LNCaP clone FGC (cell line): ENCODE measurements around the gene RABL6.

Experiments used
- DNase-seq: peaks from one replicate; pipeline ENCODE4 v3.0.0-alpha.2; 2011; ENCODE audit warnings: low read depth
- H3K4me3 ChIP-seq: 2 replicates; pipeline ENCODE4 v1.5.1; 2011; ENCODE audit warnings: mild to moderate bottlenecking, low read depth, low read length, control low read depth
- CTCF ChIP-seq: IDR thresholded peaks from 2 replicates; pipeline ENCODE4 v1.5.1; 2012; ENCODE audit warnings: mild to moderate bottlenecking; ENCODE audit not compliant: control insufficient read depth, insufficient read depth; ENCODE audit errors: extremely low read depth

RABL6 gene

GRCh38 chr9:136845465-136846260 lies 37.9 kb downstream of the RABL6 start:
- DNase-seq, result no peak
- TF ChIP-seq CTCF, result no peak

DNA sequence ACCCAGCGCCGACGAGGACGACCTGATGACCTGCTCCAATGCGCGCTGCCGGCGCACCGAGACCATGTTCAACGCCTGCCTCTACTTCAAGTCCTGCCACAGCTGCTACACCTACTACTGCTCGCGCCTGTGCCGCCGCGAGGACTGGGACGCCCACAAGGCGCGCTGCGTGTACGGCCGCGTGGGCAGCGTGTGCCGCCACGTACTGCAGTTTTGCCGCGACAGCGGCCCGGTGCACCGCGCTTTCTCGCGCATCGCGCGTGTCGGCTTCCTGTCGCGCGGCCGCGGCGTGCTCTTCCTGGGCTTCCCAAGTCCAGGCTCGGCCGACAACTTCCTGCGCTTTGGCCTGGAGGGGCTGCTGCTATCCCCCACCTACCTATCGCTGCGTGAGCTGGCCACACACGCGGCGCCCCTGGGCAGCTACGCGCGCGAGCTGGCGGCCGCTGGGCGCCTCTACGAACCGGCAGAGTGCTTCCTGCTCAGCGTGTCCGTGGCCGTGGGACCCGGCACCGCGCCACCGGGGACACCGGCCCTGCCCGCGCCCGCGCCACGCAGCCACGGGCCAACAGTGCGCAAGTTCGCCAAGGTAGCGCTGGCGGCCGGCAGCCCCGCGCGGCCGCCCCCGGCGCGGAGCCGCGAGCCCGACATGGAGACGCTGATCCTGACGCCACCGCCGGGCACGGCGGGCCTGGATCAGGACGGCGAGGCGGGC lies 38.8 kb downstream of the RABL6 start:
- no peak for TF ChIP-seq CTCF
- DNase-seq, result no peak
- H3K4me3 ChIP-seq, result no peak overlapping the region

More at GRCh38 chr9:136845465-136846260, 37.9 kb downstream of the RABL6 start:
- H3K4me3 ChIP-seq, result no peak overlapping the region

DNA sequence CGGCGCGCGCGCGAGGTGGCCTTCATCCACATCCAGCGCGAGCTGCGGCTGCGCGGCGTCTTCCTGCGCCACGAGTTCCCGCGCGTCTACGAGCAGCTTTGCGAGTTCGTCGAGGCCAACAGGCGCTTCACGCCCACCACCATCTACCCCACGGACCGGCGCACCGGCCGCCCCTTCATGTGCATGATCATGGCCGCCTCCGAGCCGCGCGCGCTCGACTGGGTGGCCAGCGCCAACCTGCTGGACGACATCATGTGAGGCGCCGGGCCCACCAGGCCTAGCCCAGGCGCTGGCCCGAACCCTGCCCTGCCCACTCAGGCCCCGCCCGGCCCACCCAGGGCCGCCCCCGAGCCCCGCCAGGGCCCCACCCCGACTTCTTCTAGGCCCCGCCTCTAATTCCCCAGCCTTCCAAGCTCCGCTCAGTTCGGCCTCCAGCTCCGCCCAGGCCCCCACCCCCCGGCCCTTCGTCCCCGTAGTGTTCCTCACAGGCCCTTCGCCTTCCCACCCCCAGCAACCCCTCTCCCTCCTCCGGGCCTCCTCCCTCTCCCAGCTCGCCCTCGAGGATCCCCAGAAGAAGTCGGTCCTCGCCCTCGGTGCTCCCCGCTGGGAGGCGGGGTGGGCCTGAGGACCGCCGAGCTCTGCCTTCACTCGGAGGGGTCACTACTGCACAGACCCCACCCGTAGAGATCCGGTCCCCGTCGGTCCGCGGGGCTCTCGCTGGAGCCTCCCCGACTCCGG lies 39.5 kb downstream of the RABL6 start:
- no peak for DNase-seq
- TF ChIP-seq CTCF, result no peak
- H3K4me3 ChIP-seq, result peak overlapping the region; percentile 99

DNA sequence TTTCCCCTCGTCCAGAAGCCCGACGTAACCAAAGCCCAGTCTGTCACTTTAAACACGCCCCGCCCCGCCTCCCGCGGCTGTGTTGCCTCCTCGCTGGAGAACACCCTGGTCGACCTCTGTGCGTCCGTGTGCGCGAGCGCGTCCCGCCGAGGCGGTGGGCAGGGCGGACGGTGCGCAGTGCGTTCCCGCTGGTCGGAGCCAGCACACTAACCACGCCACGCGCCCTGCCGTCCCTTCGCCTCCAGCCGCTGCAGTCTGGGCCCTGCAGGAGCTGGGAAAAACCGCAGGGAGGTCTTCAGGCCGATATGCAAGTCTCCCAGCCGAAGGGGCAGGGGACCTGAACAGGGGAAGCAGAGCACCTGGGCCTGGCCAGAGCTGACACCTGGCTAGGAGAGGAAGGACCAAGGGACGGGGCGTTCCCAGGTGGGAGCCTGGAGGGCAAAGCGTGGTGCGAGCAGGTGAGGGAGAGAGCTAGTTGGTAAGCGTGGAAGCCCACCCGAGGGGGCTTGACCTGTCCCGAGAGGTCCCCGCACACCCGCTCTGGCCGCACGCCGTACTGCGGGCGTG lies 40.2 kb downstream of the RABL6 start:
- DNase-seq, result peak; percentile 58
- TF ChIP-seq CTCF, result no peak

GRCh38 chr9:136848393-136849037 lies 40.8 kb downstream of the RABL6 start:
- H3K4me3 ChIP-seq, result peak overlapping the region; percentile 99
- TF ChIP-seq CTCF, result no peak
- no peak for DNase-seq

More for the DNA sequence above, 40.2 kb downstream of the RABL6 start:
- peak overlapping the region; percentile 99 for H3K4me3 ChIP-seq
